H1 (cell line): Measurements from ENCODE around the gene ASPA.

Source experiments
- POLR2AphosphoS5 ChIP-seq: IDR thresholded peaks from 2 replicates; pipeline ENCODE4 v1.6.1; 2011; ENCODE audit warnings: low read depth, low read length
- SIN3A ChIP-seq, 2 experiments: IDR thresholded peaks in 1 of 2; conservative IDR thresholded peaks in 1 of 2; 2 replicates each; pipeline ENCODE4 v1.6.1; 2011 to 2012; ENCODE audit warnings: low read length in 2 of 2, improper control_type of control experiment in 1 of 2, low read depth in 1 of 2, mild to moderate bottlenecking in 1 of 2
- ZNF274 ChIP-seq: IDR thresholded peaks from 2 replicates; pipeline ENCODE4 v1.7.0; 2012; ENCODE audit warnings: low read length, borderline replicate concordance; ENCODE audit errors: extremely low read depth
- TF ChIP-seq, protein P1 (sequence below), 3 experiments: IDR thresholded peaks; 1 replicate in 2 of 3; 2 replicates in 1 of 3; pipeline versions ENCODE4 v1.5.1 to v1.6.1; 2011; ENCODE audit warnings: low read length in 3 of 3, mild to moderate bottlenecking in 3 of 3, inconsistent platforms in 2 of 3, low read depth in 1 of 3, moderate library complexity in 1 of 3; ENCODE audit not compliant: insufficient read depth in 1 of 3; ENCODE audit errors: control extremely low read depth in 1 of 3

DNA sequence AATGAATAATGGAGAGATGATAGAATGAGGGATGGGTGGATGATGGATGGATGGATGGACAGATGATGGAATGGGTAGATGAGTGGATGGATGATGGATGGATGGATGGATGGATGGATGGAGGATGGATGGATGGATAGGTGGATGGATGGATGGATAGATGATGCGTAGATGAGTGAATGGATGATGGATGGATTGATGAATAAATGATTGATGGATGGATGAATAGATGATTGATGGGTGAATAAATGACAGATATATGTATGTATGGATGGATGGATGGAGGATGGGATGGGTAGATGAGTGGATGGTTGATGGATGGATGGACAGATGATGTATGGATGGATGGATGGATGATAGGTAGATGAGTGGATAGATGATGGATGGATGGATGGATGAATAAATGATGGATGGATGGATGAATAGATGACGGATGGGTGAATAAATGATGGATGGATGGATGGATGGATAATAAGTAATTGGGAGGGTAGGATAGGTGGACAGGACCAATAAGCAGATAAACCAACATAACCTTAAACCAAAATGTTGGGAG, 73.9 kb downstream of the ASPA start:
- TF ChIP-seq, protein P1, sequence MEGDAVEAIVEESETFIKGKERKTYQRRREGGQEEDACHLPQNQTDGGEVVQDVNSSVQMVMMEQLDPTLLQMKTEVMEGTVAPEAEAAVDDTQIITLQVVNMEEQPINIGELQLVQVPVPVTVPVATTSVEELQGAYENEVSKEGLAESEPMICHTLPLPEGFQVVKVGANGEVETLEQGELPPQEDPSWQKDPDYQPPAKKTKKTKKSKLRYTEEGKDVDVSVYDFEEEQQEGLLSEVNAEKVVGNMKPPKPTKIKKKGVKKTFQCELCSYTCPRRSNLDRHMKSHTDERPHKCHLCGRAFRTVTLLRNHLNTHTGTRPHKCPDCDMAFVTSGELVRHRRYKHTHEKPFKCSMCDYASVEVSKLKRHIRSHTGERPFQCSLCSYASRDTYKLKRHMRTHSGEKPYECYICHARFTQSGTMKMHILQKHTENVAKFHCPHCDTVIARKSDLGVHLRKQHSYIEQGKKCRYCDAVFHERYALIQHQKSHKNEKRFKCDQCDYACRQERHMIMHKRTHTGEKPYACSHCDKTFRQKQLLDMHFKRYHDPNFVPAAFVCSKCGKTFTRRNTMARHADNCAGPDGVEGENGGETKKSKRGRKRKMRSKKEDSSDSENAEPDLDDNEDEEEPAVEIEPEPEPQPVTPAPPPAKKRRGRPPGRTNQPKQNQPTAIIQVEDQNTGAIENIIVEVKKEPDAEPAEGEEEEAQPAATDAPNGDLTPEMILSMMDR (IDR thresholded peaks at IDR 0.05; ENCODE audit: control extremely low read depth in 1 of 3, insufficient read depth in 1 of 3, low read depth in 1 of 3, low read length in 3 of 3), result no peak
- TF ChIP-seq POLR2AphosphoS5, result no peak
- TF ChIP-seq ZNF274, result no peak
- TF ChIP-seq SIN3A (conservative IDR thresholded peaks at IDR 0.05 in 1 of 2, IDR thresholded peaks at IDR 0.05 in 1 of 2; ENCODE audit: low read depth in 1 of 2, low read length in 2 of 2), result no peak
